MM.1S (cell line): ENCODE results near the gene PTPRN2.
"Not testable (repeated sequence)": the region's sequence is repeated elsewhere in the genome, so short reads cannot be mapped to it uniquely, and the experiment has no call there.

Experiments used
- CTCF ChIP-seq: fragments of 300-600 bp; sonication (generic); IDR thresholded peaks from 2 replicates; pipeline ENCODE4 v1.5.1; 2016; ENCODE audit warnings: antibody characterized with exemption, low read length, mixed read lengths
- EZH2 ChIP-seq: fragments of 300-600 bp; sonication (generic); optimal IDR thresholded peaks from 2 replicates; pipeline ENCODE3; 2017; ENCODE audit warnings: low read depth, mild to moderate bottlenecking, antibody characterized with exemption, low read length, mixed read lengths
- EZH2phosphoT487 ChIP-seq: fragments of 300-600 bp; sonication (generic); IDR thresholded peaks from 2 replicates; pipeline ENCODE4 v1.6.1; 2018; ENCODE audit warnings: antibody characterized with exemption, low read length

GRCh38 chr7:157562522-157563398 is 1024.9 kb downstream of the PTPRN2 start:
- TF ChIP-seq EZH2, CTCF, EZH2phosphoT487: not testable (repeated sequence)
